OCI-LY7 (cell line): ENCODE data around the gene PTPRM. TPM values are rescaled to one million over a fixed set of nuclear protein-coding genes. Genes with fewer than 3 reads are reported as not detected.

Experiments used
- BruUV-seq: library from RNA; stranded (reverse); fragments of 400-500 nt; replicated peaks from 2 replicates; lab custom pipeline; 2021; lab: Mats Ljungman, UMichigan
- CTCF ChIA-PET: fragments of 300-600 bp; sonication (Branson Sonifier 250); formaldehyde crosslinking; loops from one replicate; lab custom pipeline; 2022; ENCODE audit warnings: antibody characterized with exemption; ENCODE audit not compliant: unreplicated experiment; lab: Charles Lee
- POLR2A ChIA-PET: fragments of 300-600 bp; sonication (Branson Sonifier 250); formaldehyde crosslinking; loops from one replicate; lab custom pipeline; 2022; ENCODE audit warnings: antibody characterized with exemption; lab: Charles Lee
- DNase-seq: peaks from one replicate; pipeline ENCODE4 v3.0.0-alpha.2; 2015; ENCODE audit warnings: low spot score
- H2AFZ ChIP-seq: fragments of 200-600 bp; sonication (generic), shearing (Covaris generic); 2 replicates; pipeline ENCODE4 v1.6.1; 2014; ENCODE audit warnings: mild to moderate bottlenecking, antibody characterized with exemption, low read length, moderate library complexity
- H3K27ac ChIP-seq: fragments of 200-600 bp; sonication (generic); 2 replicates; pipeline ENCODE4 v1.5.1; 2014; ENCODE audit warnings: mixed run types, low read depth, mild to moderate bottlenecking, moderate library complexity, low read length, inconsistent platforms; ENCODE audit not compliant: poor library complexity, severe bottlenecking
- H3K36me3 ChIP-seq: fragments of 200-600 bp; sonication (generic); 2 replicates; pipeline ENCODE4 v1.6.1; 2014; ENCODE audit warnings: mild to moderate bottlenecking, antibody characterized with exemption, low read length, moderate library complexity, mixed read lengths; ENCODE audit not compliant: insufficient read depth
- H3K4me1 ChIP-seq: fragments of 200-600 bp; sonication (generic); 2 replicates; pipeline ENCODE4 v1.5.1; 2014; ENCODE audit warnings: mild to moderate bottlenecking, low read length; ENCODE audit not compliant: insufficient read depth, poor library complexity, severe bottlenecking
- H3K4me2 ChIP-seq: fragments of 200-600 bp; sonication (generic); 2 replicates; pipeline ENCODE4 v1.6.1; 2014; ENCODE audit warnings: mild to moderate bottlenecking, low read length
- H3K4me3 ChIP-seq: fragments of 200-600 bp; sonication (generic); 2 replicates; pipeline ENCODE4 v1.5.1; 2014; ENCODE audit warnings: mild to moderate bottlenecking, low read depth, low read length; ENCODE audit not compliant: poor library complexity, severe bottlenecking
- H3K79me2 ChIP-seq: fragments of 200-600 bp; sonication (generic); 2 replicates; pipeline ENCODE4 v1.6.1; 2016; ENCODE audit warnings: low read depth, mild to moderate bottlenecking, low read length, moderate library complexity, mixed read lengths; ENCODE audit not compliant: insufficient read depth
- H3K9me2 ChIP-seq: fragments of 200-600 bp; sonication (generic); 2 replicates; pipeline ENCODE4 v1.6.1; 2016; ENCODE audit warnings: mild to moderate bottlenecking, low read length, mixed read lengths; ENCODE audit not compliant: insufficient read depth
- H3K9me3 ChIP-seq: fragments of 200-600 bp; sonication (generic); 2 replicates; pipeline ENCODE4 v1.6.1; 2014; ENCODE audit warnings: mild to moderate bottlenecking, mixed run types, low read length, mixed read lengths
- H4K20me1 ChIP-seq: fragments of 200-600 bp; sonication (generic); 2 replicates; pipeline ENCODE4 v1.6.1; 2014; ENCODE audit warnings: mild to moderate bottlenecking, antibody characterized with exemption, low read length, moderate library complexity, mixed read lengths; ENCODE audit not compliant: insufficient read depth
- CTCF ChIP-seq: fragments of 200-600 bp; sonication (generic); conservative IDR thresholded peaks from 2 replicates; pipeline ENCODE4 v1.5.1; 2014; ENCODE audit warnings: mild to moderate bottlenecking, antibody characterized with exemption, low read length, moderate library complexity, mixed read lengths
- EZH2phosphoT487 ChIP-seq: fragments of 200-600 bp; sonication (generic); IDR thresholded peaks from 2 replicates; pipeline ENCODE4 v1.6.1; 2018; ENCODE audit warnings: low read depth, borderline replicate concordance, mild to moderate bottlenecking, mixed run types, antibody characterized with exemption, low read length, moderate library complexity, mixed read lengths
- intact Hi-C: fragments of 100-400 bp; cut with micrococcal nuclease; formaldehyde crosslinking; loops from one replicate; pipeline ENCODE4 v1.10.0; 2022; ENCODE audit not compliant: unreplicated experiment
- total RNA-seq, 2 experiments: library from RNA; depleted of rRNA in 1 of 2; stranded (reverse); fragments of >200 nt in 1 of 2; shearing (Covaris generic) in 1 of 2; gene quantifications; 2 replicates each; pipeline ENCODE4 v1.2.3, GENCODE V29; 2014 to 2022

PTPRM gene
- total RNA-seq, 2 experiments from 2014 or later = not detected

GRCh38 chr18:8293184-8293583 is 726.1 kb downstream of the PTPRM start:
- Histone ChIP-seq H2AFZ (no peak overlapping the region), H3K36me3 (no peaks in the 10 kb centered on the region), H3K4me1 (no peaks in the 10 kb centered on the region), H3K27ac (no peak overlapping the region), H3K9me3 (no peaks in the 10 kb centered on the region), H3K4me2 (no peak overlapping the region), H3K9me2 (no peaks in the 10 kb centered on the region), H4K20me1 (no peaks in the 10 kb centered on the region; the same call in 1 of the 2 replicates), H3K79me2 (no peaks in the 10 kb centered on the region), H3K4me3 (no peak overlapping the region)
- no TSS peak for BruUV-seq
- TF ChIP-seq CTCF (no peak), EZH2phosphoT487 (no peak)
- POLR2A ChIA-PET = no interaction called here
- DNase-seq = no peak
- intact Hi-C loops = no loop called here
- CTCF ChIA-PET = no interaction called here

- no peak overlapping the region for H2AFZ ChIP-seq
- BruUV-seq = no TSS peak
- TF ChIP-seq EZH2phosphoT487 = no peak
- no peak for TF ChIP-seq CTCF
- no peak overlapping the region for H3K4me3 ChIP-seq
- no peak overlapping the region for H3K27ac ChIP-seq
- ChIA-PET POLR2A (interaction anchor here (0.7 kb wide), 1 partner anchor 24 kb away, joined by 3 read pairs; no protein-coding TSS in a partner anchor), CTCF (no interaction called here)
- no peak overlapping the region for H3K4me2 ChIP-seq
- no peaks in the 10 kb centered on the region; the same call in 1 of the 2 replicates for H4K20me1 ChIP-seq
- intact Hi-C loops = no loop called here
- H3K79me2 ChIP-seq = no peaks in the 10 kb centered on the region
- no peaks in the 10 kb centered on the region for H3K4me1 ChIP-seq
- no peaks in the 10 kb centered on the region for H3K9me3 ChIP-seq
- no peaks in the 10 kb centered on the region for H3K36me3 ChIP-seq
- H3K9me2 ChIP-seq = no peaks in the 10 kb centered on the region
- DNase-seq = no peak
Measured at GRCh38 chr18:8296886-8297616, 729.9 kb downstream of the PTPRM start.

GRCh38 chr18:8298186-8298585 is 731.1 kb downstream of the PTPRM start:
- Histone ChIP-seq H3K4me1 (no peaks in the 10 kb centered on the region), H3K9me2 (no peaks in the 10 kb centered on the region), H3K4me3 (no peak overlapping the region), H3K4me2 (no peak overlapping the region), H2AFZ (no peak overlapping the region), H3K79me2 (no peaks in the 10 kb centered on the region), H3K27ac (no peak overlapping the region), H3K36me3 (no peaks in the 10 kb centered on the region), H3K9me3 (no peaks in the 10 kb centered on the region), H4K20me1 (no peaks in the 10 kb centered on the region)
- no TSS peak for BruUV-seq
- DNase-seq = no peak
- intact Hi-C loops = no loop called here
- CTCF ChIA-PET = no interaction called here
- POLR2A ChIA-PET = no interaction called here
- TF ChIP-seq CTCF (no peak), EZH2phosphoT487 (no peak)
